Hepatocyte (in vitro differentiated cells): ENCODE results near the gene SLC12A5. TPM values are rescaled to one million over a fixed set of nuclear protein-coding genes. Genes with fewer than 3 reads are reported as not detected.

ENCODE experiments used
- DNase-seq: peaks from one replicate; pipeline ENCODE4 v3.0.0-alpha.2; 2016; ENCODE audit warnings: low spot score
- H2AFZ ChIP-seq: fragments of 200-600 bp; sonication (generic); 2 replicates; pipeline ENCODE4 v1.6.0; 2016; ENCODE audit warnings: antibody characterized with exemption, mild to moderate bottlenecking
- H3K27ac ChIP-seq: fragments of 200-600 bp; sonication (generic); 2 replicates; pipeline ENCODE4 v1.5.1; 2016; ENCODE audit warnings: mild to moderate bottlenecking
- H3K27me3 ChIP-seq: fragments of 200-600 bp; sonication (generic); 2 replicates; pipeline ENCODE4 v1.6.1; 2016
- H3K36me3 ChIP-seq: fragments of 200-600 bp; sonication (generic); replicated peaks from 2 replicates; pipeline ENCODE4 v1.5.1; 2016; ENCODE audit warnings: low read depth; ENCODE audit not compliant: insufficient read depth
- H3K4me1 ChIP-seq: fragments of 200-600 bp; sonication (generic); 2 replicates; pipeline ENCODE4 v1.5.1; 2016; ENCODE audit warnings: mild to moderate bottlenecking, moderate library complexity; ENCODE audit not compliant: insufficient read depth
- H3K4me2 ChIP-seq: fragments of 200-600 bp; sonication (generic); 2 replicates; pipeline ENCODE4 v1.6.0; 2016
- H3K4me3 ChIP-seq: fragments of 200-600 bp; sonication (generic); 2 replicates; pipeline ENCODE4 v1.5.1; 2016; ENCODE audit warnings: mild to moderate bottlenecking
- H3K79me2 ChIP-seq: fragments of 200-600 bp; sonication (generic); 2 replicates; pipeline ENCODE4 v1.6.0; 2017; ENCODE audit warnings: mild to moderate bottlenecking
- H3K9me2 ChIP-seq: fragments of 200-600 bp; sonication (generic); replicated peaks from 2 replicates; pipeline ENCODE4 v1.6.0; 2017; ENCODE audit warnings: mild to moderate bottlenecking; ENCODE audit not compliant: insufficient read depth
- H3K9me3 ChIP-seq: fragments of 200-600 bp; sonication (generic); 2 replicates; pipeline ENCODE4 v1.5.1; 2016; ENCODE audit warnings: low read depth, mild to moderate bottlenecking
- H4K20me1 ChIP-seq: fragments of 200-600 bp; sonication (generic); 2 replicates; pipeline ENCODE4 v1.6.0; 2016; ENCODE audit warnings: mild to moderate bottlenecking; ENCODE audit not compliant: insufficient read depth, poor library complexity, severe bottlenecking
- CTCF ChIP-seq: fragments of 200-600 bp; sonication (generic); IDR thresholded peaks from 2 replicates; pipeline ENCODE4 v1.5.1; 2016; ENCODE audit warnings: antibody characterized with exemption, mild to moderate bottlenecking; ENCODE audit not compliant: poor library complexity
- EZH2 ChIP-seq: fragments of 200-600 bp; sonication (generic); IDR thresholded peaks from 2 replicates; pipeline ENCODE4 v1.6.1; 2016; ENCODE audit warnings: antibody characterized with exemption, mild to moderate bottlenecking, borderline replicate concordance
- EZH2phosphoT487 ChIP-seq: fragments of 200-600 bp; sonication (generic); IDR thresholded peaks from one replicate; pipeline ENCODE4 v1.6.1; 2018; ENCODE audit warnings: antibody characterized with exemption, mild to moderate bottlenecking, low read depth, moderate library complexity; ENCODE audit not compliant: unreplicated experiment, severe bottlenecking
- WGBS: methylation state at CpG from one replicate; pipeline ENCODE4 v1.1.6; 2016; ENCODE audit warnings: low lambda C conversion rate; ENCODE audit errors: missing lambda C conversion rate; 5-methylcytosine and 5-hydroxymethylcytosine counted together
- polyA plus RNA-seq: library from polyadenylated mRNA; unstranded; fragments of >200 nt; fragmentation: Nextera tagmentation; extraction: Ambion mirVana; gene quantifications from 2 replicates; pipeline ENCODE4 v1.2.1, GENCODE V29; 2016
- total RNA-seq: library from RNA; depleted of rRNA; stranded (reverse); fragments of >200 nt; gene quantifications from 2 replicates; pipeline ENCODE4 v1.2.3, GENCODE V29; 2014

SLC12A5 gene
- total and polyA plus RNA-seq, 2 experiments from 2014 or later = 0.57 to 3.1 TPM

- no peak for DNase-seq
- no peak for TF ChIP-seq EZH2
- TF ChIP-seq EZH2phosphoT487 = no peak
- no peak for TF ChIP-seq CTCF
- H3K36me3 ChIP-seq = no peaks in the 10 kb centered on the region
- WGBS = 60% methylated on average over 3 of the region's 3 CpGs
- H3K4me3 ChIP-seq = no peak overlapping the region
- no peak overlapping the region for H2AFZ ChIP-seq
- no peaks in the 10 kb centered on the region for H3K9me2 ChIP-seq
- no peak overlapping the region for H3K27ac ChIP-seq
- no peaks in the 10 kb centered on the region for H3K27me3 ChIP-seq
- no peak overlapping the region for H3K4me2 ChIP-seq
- H4K20me1 ChIP-seq = peaks cover 65% of the 10 kb centered on the region
- H3K79me2 ChIP-seq = peaks cover 53% of the 10 kb centered on the region
- no peaks in the 10 kb centered on the region for H3K4me1 ChIP-seq
- H3K9me3 ChIP-seq = no peaks in the 10 kb centered on the region
Observed at GRCh38 chr20:46071573-46071972, 42.6 kb downstream of the SLC12A5 start.

DNA sequence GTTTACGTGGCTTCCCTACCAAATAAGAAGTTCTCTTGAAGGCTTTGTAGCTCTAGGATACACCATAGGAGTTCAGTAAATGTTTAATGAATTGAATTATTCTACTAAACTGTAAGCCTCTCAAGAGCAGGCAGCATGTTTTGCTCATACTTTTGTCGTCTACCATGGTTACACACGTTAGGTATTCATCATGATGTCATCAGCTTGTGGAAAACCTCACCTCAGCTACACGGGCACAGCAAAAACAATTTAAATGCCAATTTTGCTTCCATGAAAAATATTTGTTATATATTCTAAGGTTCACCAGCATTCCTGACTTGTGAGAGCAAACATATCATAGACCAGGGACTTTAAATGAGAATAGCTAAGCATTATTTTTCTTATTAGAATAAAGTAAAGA, 44.0 kb downstream of the SLC12A5 start:
- no peaks in the 10 kb centered on the region for H3K36me3 ChIP-seq
- 89% methylated on average over 4 of the region's 4 CpGs for WGBS
- TF ChIP-seq CTCF = no peak
- TF ChIP-seq EZH2phosphoT487 = no peak
- TF ChIP-seq EZH2 = no peak
- peaks cover 61% of the 10 kb centered on the region for H3K79me2 ChIP-seq
- H2AFZ ChIP-seq = no peak overlapping the region
- H3K4me1 ChIP-seq = no peaks in the 10 kb centered on the region
- H3K27me3 ChIP-seq = no peaks in the 10 kb centered on the region
- H4K20me1 ChIP-seq = peaks cover 79% of the 10 kb centered on the region
- no peak overlapping the region for H3K4me3 ChIP-seq
- H3K9me3 ChIP-seq = no peaks in the 10 kb centered on the region
- DNase-seq = no peak
- no peak overlapping the region for H3K27ac ChIP-seq
- H3K9me2 ChIP-seq = no peaks in the 10 kb centered on the region
- no peak overlapping the region for H3K4me2 ChIP-seq

DNA sequence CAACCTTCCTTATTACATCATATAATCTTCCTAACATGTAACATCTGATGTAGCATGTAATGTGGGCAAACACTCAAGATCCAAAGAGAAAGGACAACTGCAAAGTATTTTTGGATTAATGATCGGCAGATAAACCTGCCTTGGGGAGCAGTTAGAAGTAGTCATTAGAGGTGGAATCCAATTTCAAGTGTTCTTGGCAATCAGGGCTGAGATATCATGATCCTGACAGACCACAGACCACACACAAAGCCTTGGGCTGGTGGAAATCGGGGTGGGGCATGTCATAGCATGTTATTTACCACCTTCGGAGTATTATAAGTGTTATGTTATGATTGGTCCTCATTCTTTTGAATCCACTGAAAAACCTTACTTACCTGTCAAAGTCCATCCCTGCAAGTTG, 44.4 kb downstream of the SLC12A5 start:
- no peaks in the 10 kb centered on the region for H3K9me3 ChIP-seq
- no peak for DNase-seq
- H3K79me2 ChIP-seq = peaks cover 65% of the 10 kb centered on the region
- peaks cover 79% of the 10 kb centered on the region for H4K20me1 ChIP-seq
- WGBS = 72% methylated on average over 3 of the region's 3 CpGs
- H2AFZ ChIP-seq = no peak overlapping the region
- no peak overlapping the region for H3K4me3 ChIP-seq
- H3K9me2 ChIP-seq = no peaks in the 10 kb centered on the region
- H3K27ac ChIP-seq = no peak overlapping the region
- H3K27me3 ChIP-seq = no peaks in the 10 kb centered on the region
- no peaks in the 10 kb centered on the region for H3K4me1 ChIP-seq
- H3K4me2 ChIP-seq = no peak overlapping the region
- no peak for TF ChIP-seq EZH2
- no peak for TF ChIP-seq CTCF
- H3K36me3 ChIP-seq = no peaks in the 10 kb centered on the region

DNA sequence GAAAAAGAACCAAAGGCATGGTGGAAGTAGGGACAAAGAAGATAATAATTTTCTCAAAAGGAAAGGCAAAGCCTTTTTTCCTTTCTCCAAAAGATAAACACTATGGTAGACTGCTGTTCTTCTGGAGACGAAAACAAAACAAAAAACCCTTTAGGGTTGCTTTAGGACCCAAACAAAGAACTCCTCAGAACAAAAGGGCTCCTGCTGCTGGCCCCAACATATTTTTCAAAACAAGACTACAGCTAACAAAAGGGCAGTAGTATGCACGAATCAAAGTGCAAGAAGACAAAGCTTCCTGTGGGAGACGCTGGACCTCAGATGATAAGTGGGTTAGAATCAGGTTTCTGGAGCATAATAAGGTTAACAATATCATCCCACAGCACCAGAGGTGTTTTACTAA, 45.0 kb downstream of the SLC12A5 start:
- peaks cover 71% of the 10 kb centered on the region for H3K79me2 ChIP-seq
- TF ChIP-seq CTCF = no peak
- TF ChIP-seq EZH2phosphoT487 = no peak
- TF ChIP-seq EZH2 = no peak
- no peaks in the 10 kb centered on the region for H3K9me3 ChIP-seq
- no peak overlapping the region for H3K4me3 ChIP-seq
- H3K9me2 ChIP-seq = no peaks in the 10 kb centered on the region
- no peaks in the 10 kb centered on the region for H3K4me1 ChIP-seq
- no peaks in the 10 kb centered on the region for H3K27me3 ChIP-seq
- H2AFZ ChIP-seq = no peak overlapping the region
- H3K27ac ChIP-seq = no peak overlapping the region
- peaks cover 80% of the 10 kb centered on the region for H4K20me1 ChIP-seq
- H3K4me2 ChIP-seq = no peak overlapping the region
- H3K36me3 ChIP-seq = no peaks in the 10 kb centered on the region
- 71% methylated on average over 3 of the region's 3 CpGs for WGBS
- no peak for DNase-seq
